ENCODE data around the gene RFX8.

DNA sequence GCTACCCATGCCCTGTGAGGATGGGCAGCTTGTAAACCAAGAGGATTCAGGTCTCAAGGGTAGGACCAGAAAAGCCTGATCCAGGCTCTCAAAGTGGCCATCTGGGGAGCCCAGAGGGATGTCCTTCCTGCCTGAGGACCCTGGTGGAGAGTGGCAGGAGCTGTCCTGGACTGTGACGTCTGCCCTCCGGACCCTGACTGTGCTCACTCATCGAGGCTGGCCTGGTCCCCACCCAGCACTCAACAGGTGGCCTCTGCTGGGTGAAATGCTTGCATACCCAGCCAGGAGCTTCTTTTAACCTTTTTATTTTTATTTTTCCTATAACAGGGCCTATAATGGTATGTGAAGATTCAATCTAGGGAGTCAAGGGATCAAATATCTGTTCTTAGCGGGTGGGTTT lies 112.1 kb downstream of the RFX8 start:
- TF ChIP-seq, protein P1, sequence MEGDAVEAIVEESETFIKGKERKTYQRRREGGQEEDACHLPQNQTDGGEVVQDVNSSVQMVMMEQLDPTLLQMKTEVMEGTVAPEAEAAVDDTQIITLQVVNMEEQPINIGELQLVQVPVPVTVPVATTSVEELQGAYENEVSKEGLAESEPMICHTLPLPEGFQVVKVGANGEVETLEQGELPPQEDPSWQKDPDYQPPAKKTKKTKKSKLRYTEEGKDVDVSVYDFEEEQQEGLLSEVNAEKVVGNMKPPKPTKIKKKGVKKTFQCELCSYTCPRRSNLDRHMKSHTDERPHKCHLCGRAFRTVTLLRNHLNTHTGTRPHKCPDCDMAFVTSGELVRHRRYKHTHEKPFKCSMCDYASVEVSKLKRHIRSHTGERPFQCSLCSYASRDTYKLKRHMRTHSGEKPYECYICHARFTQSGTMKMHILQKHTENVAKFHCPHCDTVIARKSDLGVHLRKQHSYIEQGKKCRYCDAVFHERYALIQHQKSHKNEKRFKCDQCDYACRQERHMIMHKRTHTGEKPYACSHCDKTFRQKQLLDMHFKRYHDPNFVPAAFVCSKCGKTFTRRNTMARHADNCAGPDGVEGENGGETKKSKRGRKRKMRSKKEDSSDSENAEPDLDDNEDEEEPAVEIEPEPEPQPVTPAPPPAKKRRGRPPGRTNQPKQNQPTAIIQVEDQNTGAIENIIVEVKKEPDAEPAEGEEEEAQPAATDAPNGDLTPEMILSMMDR (IDR thresholded peaks at IDR 0.05) = no peak
- no peak for TF ChIP-seq POLR2A (IDR thresholded peaks at IDR 0.05)

Measured in lower leg skin (tissue), 3 donors.